MM.1S (cell line): ENCODE data around the gene IRF8.
"Not testable (repeated sequence)": the region's sequence is repeated elsewhere in the genome, so short reads cannot be mapped to it uniquely, and the experiment has no call there.

Experiments
- CTCF ChIP-seq: fragments of 300-600 bp; sonication (generic); IDR thresholded peaks from 2 replicates; pipeline ENCODE4 v1.5.1; 2016; ENCODE audit warnings: antibody characterized with exemption, low read length, mixed read lengths
- EZH2 ChIP-seq: fragments of 300-600 bp; sonication (generic); optimal IDR thresholded peaks from 2 replicates; pipeline ENCODE3; 2017; ENCODE audit warnings: low read depth, mild to moderate bottlenecking, antibody characterized with exemption, low read length, mixed read lengths

- not testable (repeated sequence) for TF ChIP-seq CTCF, EZH2
Measured at GRCh38 chr16:85874031-85874430, 24.9 kb upstream of the IRF8 start.
